Activated CD8-positive, alpha-beta T cell treated with anti-CD3 and anti-CD28 coated beads for 36 hours (primary cell): Measurements from ENCODE around the gene TERF2IP. TPM values are rescaled to one million over a fixed set of nuclear protein-coding genes. Genes with fewer than 3 reads are reported as not detected.

ENCODE experiments used
- ATAC-seq: fragments of 200-7000 bp; cut with Tn5 transposase; one replicate; pipeline ENCODE4 v1.10.0; 2021; ENCODE audit warnings: mild to moderate bottlenecking, moderate library complexity
- CTCF ChIA-PET: fragments of 350-600 bp; sonication (Branson Sonifier 250); formaldehyde crosslinking; loops from one replicate; lab custom pipeline; 2021; ENCODE audit warnings: antibody characterized with exemption; lab: Charles Lee
- POLR2A ChIA-PET: fragments of 350-600 bp; sonication (Branson Sonifier 250); formaldehyde crosslinking; loops from one replicate; lab custom pipeline; 2021; ENCODE audit warnings: antibody characterized with exemption; lab: Charles Lee
- DNase-seq: peaks from one replicate; pipeline ENCODE4 v3.0.0-alpha.2; 2020
- H3K27ac Mint-ChIP-seq: one replicate; pipeline ENCODE4 v1.8.0; 2021; ENCODE audit warnings: mild to moderate bottlenecking, mixed read lengths
- H3K27me3 Mint-ChIP-seq: one replicate; pipeline ENCODE4 v1.8.0; 2021; ENCODE audit warnings: mixed read lengths
- H3K36me3 Mint-ChIP-seq: one replicate; pipeline ENCODE4 v1.8.0; 2021; ENCODE audit warnings: low read depth, mixed read lengths
- H3K4me1 Mint-ChIP-seq: one replicate; pipeline ENCODE4 v1.8.0; 2021; ENCODE audit warnings: low read depth, mixed read lengths
- H3K4me3 Mint-ChIP-seq: one replicate; pipeline ENCODE4 v1.8.0; 2021; ENCODE audit warnings: mild to moderate bottlenecking, moderate library complexity, mixed read lengths
- H3K9me3 Mint-ChIP-seq: one replicate; pipeline ENCODE4 v1.8.0; 2021; ENCODE audit warnings: mixed read lengths
- intact Hi-C: fragments of 100-400 bp; cut with micrococcal nuclease; formaldehyde crosslinking; loops from one replicate; pipeline ENCODE4 v1.10.0; 2022
- total RNA-seq, 2 experiments: library from RNA; stranded (reverse); gene quantifications; one replicate each; pipeline ENCODE4 v1.2.3, GENCODE V29; 2021
- TF ChIP-seq, protein P1 (sequence below): fragments of 200-600 bp; IDR thresholded peaks from one replicate; pipeline ENCODE4 v1.8.0; 2022; ENCODE audit warnings: antibody characterized with exemption, mild to moderate bottlenecking

Gene TERF2IP
- total RNA-seq, 2 experiments from 2014 or later: 66.3 to 68.1 TPM

DNA sequence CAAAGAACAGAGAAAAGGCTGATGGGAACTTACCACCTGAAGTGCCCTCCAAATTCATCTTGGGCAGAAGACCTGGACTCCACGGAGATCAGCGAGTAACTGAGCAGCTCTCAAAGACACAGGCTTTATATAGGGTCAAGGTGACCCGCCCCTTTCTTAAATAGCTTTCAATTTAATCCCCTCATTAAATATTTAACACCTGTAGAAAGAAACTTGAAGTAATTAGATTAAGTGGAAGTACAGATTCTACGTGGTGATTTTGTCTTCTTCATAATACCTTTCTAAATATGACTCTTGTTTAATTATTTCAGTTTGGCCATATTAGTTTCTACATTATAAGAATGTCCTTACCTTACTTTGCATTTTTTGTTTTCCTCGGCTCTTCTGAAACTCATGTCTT, 53.8 kb downstream of the TERF2IP start, which contains the start of gene DUXB:
TSS of gene DUXB (minus strand) at position 101 of the 400 bp plus-strand sequence. CDS start at position 58, 43 bp downstream.
- TF ChIP-seq, protein P1, sequence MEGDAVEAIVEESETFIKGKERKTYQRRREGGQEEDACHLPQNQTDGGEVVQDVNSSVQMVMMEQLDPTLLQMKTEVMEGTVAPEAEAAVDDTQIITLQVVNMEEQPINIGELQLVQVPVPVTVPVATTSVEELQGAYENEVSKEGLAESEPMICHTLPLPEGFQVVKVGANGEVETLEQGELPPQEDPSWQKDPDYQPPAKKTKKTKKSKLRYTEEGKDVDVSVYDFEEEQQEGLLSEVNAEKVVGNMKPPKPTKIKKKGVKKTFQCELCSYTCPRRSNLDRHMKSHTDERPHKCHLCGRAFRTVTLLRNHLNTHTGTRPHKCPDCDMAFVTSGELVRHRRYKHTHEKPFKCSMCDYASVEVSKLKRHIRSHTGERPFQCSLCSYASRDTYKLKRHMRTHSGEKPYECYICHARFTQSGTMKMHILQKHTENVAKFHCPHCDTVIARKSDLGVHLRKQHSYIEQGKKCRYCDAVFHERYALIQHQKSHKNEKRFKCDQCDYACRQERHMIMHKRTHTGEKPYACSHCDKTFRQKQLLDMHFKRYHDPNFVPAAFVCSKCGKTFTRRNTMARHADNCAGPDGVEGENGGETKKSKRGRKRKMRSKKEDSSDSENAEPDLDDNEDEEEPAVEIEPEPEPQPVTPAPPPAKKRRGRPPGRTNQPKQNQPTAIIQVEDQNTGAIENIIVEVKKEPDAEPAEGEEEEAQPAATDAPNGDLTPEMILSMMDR: no peak
- no peaks in the 10 kb centered on the region for H3K36me3 Mint-ChIP-seq
- no peaks in the 10 kb centered on the region for H3K4me1 Mint-ChIP-seq
- H3K4me3 Mint-ChIP-seq: no peak within 1 kb of the TSS
- no peaks in the 10 kb centered on the region for H3K9me3 Mint-ChIP-seq
- no peaks in the 10 kb centered on the region for H3K27me3 Mint-ChIP-seq
- ChIA-PET CTCF (no interaction called here), POLR2A (no interaction called here)
- ATAC-seq (no peak), DNase-seq (no peak)
- intact Hi-C loops: no loop called here
- H3K27ac Mint-ChIP-seq: no peak within 1 kb of the TSS

DNA sequence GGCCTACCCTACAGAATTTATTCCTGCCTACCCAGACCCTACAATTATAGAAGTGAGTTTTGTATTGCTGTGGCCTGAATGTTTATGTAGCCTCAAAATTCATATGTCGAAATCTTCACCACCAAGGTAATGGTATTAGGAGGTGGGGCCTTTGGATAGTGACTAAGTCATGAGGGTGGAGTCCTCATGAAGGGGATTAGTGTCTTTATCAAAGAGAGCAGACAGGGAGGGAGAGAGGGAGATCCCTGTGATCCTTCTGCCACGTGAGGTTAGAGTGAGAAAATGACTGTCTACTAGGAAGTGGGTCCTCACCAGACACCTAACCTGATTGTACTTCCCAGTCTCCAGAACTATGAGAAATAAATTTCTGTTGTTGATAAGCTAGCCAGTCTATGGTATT, 54.7 kb downstream of the TERF2IP start:
- TF ChIP-seq, protein P1: no peak
- no peak overlapping the region for H3K4me3 Mint-ChIP-seq
- no peaks in the 10 kb centered on the region for H3K4me1 Mint-ChIP-seq
- H3K9me3 Mint-ChIP-seq: no peaks in the 10 kb centered on the region
- ChIA-PET POLR2A (no interaction called here), CTCF (interaction anchor here (0.8 kb wide), 1 partner anchor 62 kb away, joined by 3 read pairs; no protein-coding TSS in a partner anchor)
- H3K36me3 Mint-ChIP-seq: no peaks in the 10 kb centered on the region
- DNase-seq: no peak
- intact Hi-C loops: no loop called here
- ATAC-seq: no peak
- no peak overlapping the region for H3K27ac Mint-ChIP-seq
- no peaks in the 10 kb centered on the region for H3K27me3 Mint-ChIP-seq

GRCh38 chr16:75703306-75703705, 55.7 kb downstream of the TERF2IP start:
- Mint-ChIP-seq H3K27me3 (no peaks in the 10 kb centered on the region), H3K36me3 (no peaks in the 10 kb centered on the region), H3K9me3 (no peaks in the 10 kb centered on the region), H3K4me3 (no peak overlapping the region), H3K4me1 (no peaks in the 10 kb centered on the region), H3K27ac (no peak overlapping the region)
- TF ChIP-seq, protein P1: no peak
- CTCF ChIA-PET: no interaction called here
- ATAC-seq (no peak), DNase-seq (no peak)
- POLR2A ChIA-PET: no interaction called here
- intact Hi-C loops: no loop called here

Other genes with a start within 250 kb of the TERF2IP start
- gene CFDP1, start 214.3 kb upstream of the TERF2IP start, total RNA-seq: 10 to 100 TPM; 34.7 to 39.9 TPM
- 10 to 100 TPM; 25.1 to 27.1 TPM for gene TMEM170A, start 183.1 kb upstream of the TERF2IP start, total RNA-seq
- gene CHST6, start 152.3 kb upstream of the TERF2IP start, total RNA-seq: not detected
- gene CHST5, start 111.7 kb upstream of the TERF2IP start, total RNA-seq: not detected
- gene TMEM231, start 91.5 kb upstream of the TERF2IP start, total RNA-seq: 1 to 10 TPM; 4.9 to 5.1 TPM
- gene GABARAPL2, start 81.4 kb upstream of the TERF2IP start, total RNA-seq: 10 to 100 TPM; 56.3 to 57.4 TPM
- gene ADAT1, start 24.5 kb upstream of the TERF2IP start, total RNA-seq: 10 to 100 TPM; 41.7 to 43.6 TPM
- 100 to 1,000 TPM; 320 to 335 TPM for gene KARS1, start 108 bp upstream of the TERF2IP start, total RNA-seq
- not detected for gene CPHXL2, start 29.2 kb downstream of the TERF2IP start, total RNA-seq
- not detected for gene DUXB, start 53.7 kb downstream of the TERF2IP start, total RNA-seq
- not detected for gene CPHXL, start 78.7 kb downstream of the TERF2IP start, total RNA-seq